B cell (primary cell): ENCODE data around the gene CCKAR. TPM values are rescaled to one million over a fixed set of nuclear protein-coding genes. Genes with fewer than 3 reads are reported as not detected.

Experiments used
- ATAC-seq: fragments of 200-7000 bp; cut with Tn5 transposase; one replicate; pipeline ENCODE4 v1.10.0; 2021; ENCODE audit warnings: low read depth, mild to moderate bottlenecking, moderate number of reproducible peaks, moderate library complexity
- CTCF ChIA-PET: fragments of 350-600 bp; sonication (Branson Sonifier 250); formaldehyde crosslinking; loops from one replicate; lab custom pipeline; 2021; ENCODE audit warnings: antibody characterized with exemption, inconsistent platforms; lab: Charles Lee
- POLR2A ChIA-PET: fragments of 350-600 bp; sonication (Branson Sonifier 250); formaldehyde crosslinking; loops from one replicate; lab custom pipeline; 2021; ENCODE audit warnings: antibody characterized with exemption; lab: Charles Lee
- DNase-seq: peaks from one replicate; pipeline ENCODE4 v3.0.0; 2013
- H2AFZ ChIP-seq: 2 replicates; pipeline ENCODE4 v1.6.1; 2012; ENCODE audit warnings: mild to moderate bottlenecking, low read depth, low read length; ENCODE audit not compliant: insufficient read depth, poor library complexity, severe bottlenecking
- H3K27ac ChIP-seq, 2 donors: 1 replicate in 1 of 2; 2 replicates in 1 of 2; pipeline ENCODE4 v1.5.1; 2012 to 2013; ENCODE audit warnings: low read length in 2 of 2, mild to moderate bottlenecking in 2 of 2, moderate library complexity in 1 of 2
- H3K27me3 ChIP-seq, 4 experiments: fragments of 200-600 bp in 1 of 4; sonication (generic) in 1 of 4; replicated peaks in 1 of 4; 1 replicate in 2 of 4; 2 replicates in 2 of 4; pipeline versions ENCODE4 v1.6.1 to v1.7.0; 2013 to 2016; ENCODE audit warnings: low read length in 3 of 4, mild to moderate bottlenecking in 2 of 4, mixed read lengths in 1 of 4, moderate library complexity in 1 of 4; ENCODE audit not compliant: insufficient read depth in 4 of 4, control insufficient read depth in 3 of 4; ENCODE audit errors: control extremely low read depth in 1 of 4
- H3K36me3 ChIP-seq, 2 experiments: replicated peaks in 1 of 2; 1 replicate in 1 of 2; 2 replicates in 1 of 2; pipeline versions ENCODE4 v1.6.1 to v1.7.1; 2013; ENCODE audit warnings: low read length in 1 of 2; ENCODE audit not compliant: insufficient read depth in 2 of 2, control insufficient read depth in 1 of 2; ENCODE audit errors: control extremely low read depth in 1 of 2, extremely low read depth in 1 of 2
- H3K4me1 ChIP-seq, 2 donors: fragments of 200-600 bp in 1 of 2; sonication (generic) in 1 of 2; 1 replicate in 1 of 2; 2 replicates in 1 of 2; pipeline versions ENCODE4 v1.5.1 to v1.6.1; 2013 to 2017; ENCODE audit warnings: low read length in 2 of 2; ENCODE audit not compliant: control insufficient read depth in 2 of 2, insufficient read depth in 2 of 2
- H3K4me2 ChIP-seq: replicated peaks from 2 replicates; pipeline ENCODE3; 2012; ENCODE audit warnings: mild to moderate bottlenecking, low read depth, low read length; ENCODE audit not compliant: poor library complexity, severe bottlenecking
- H3K4me3 ChIP-seq, 5 experiments: fragments of 200-600 bp in 1 of 5; sonication (generic) in 1 of 5; 1 replicate in 3 of 5; 2 replicates in 2 of 5; pipeline versions ENCODE4 v1.5.1 to v1.7.0; 2011 to 2016; ENCODE audit warnings: low read length in 4 of 5, mild to moderate bottlenecking in 4 of 5, low read depth in 2 of 5, control low read depth in 1 of 5, moderate library complexity in 1 of 5; ENCODE audit not compliant: insufficient read depth in 1 of 5; ENCODE audit errors: control extremely low read depth in 1 of 5, extremely low read depth in 1 of 5
- H3K79me2 ChIP-seq: fragments of 200-600 bp; sonication (generic); one replicate; pipeline ENCODE4 v1.6.0; 2016; ENCODE audit warnings: low read length; ENCODE audit not compliant: control insufficient read depth, insufficient read depth
- H3K9ac ChIP-seq: fragments of 200-600 bp; sonication (generic); 2 replicates; pipeline ENCODE4 v1.6.1; 2017; ENCODE audit warnings: mild to moderate bottlenecking, low read length, moderate library complexity
- H3K9me3 ChIP-seq, 3 donors: one replicate each; pipeline versions ENCODE4 v1.6.1 to v1.7.1; 2013; ENCODE audit warnings: low read length in 2 of 3; ENCODE audit not compliant: control insufficient read depth in 2 of 3, insufficient read depth in 1 of 3; ENCODE audit errors: control extremely low read depth in 1 of 3
- H4K20me1 ChIP-seq: 2 replicates; pipeline ENCODE4 v1.6.0; 2012; ENCODE audit warnings: mild to moderate bottlenecking, low read length; ENCODE audit not compliant: insufficient read depth, control insufficient read depth, poor library complexity, severe bottlenecking
- H3K27ac Mint-ChIP-seq: one replicate; pipeline ENCODE4 v1.8.0; 2021; ENCODE audit warnings: mixed read lengths
- H3K27me3 Mint-ChIP-seq: one replicate; pipeline ENCODE4 v1.8.0; 2021; ENCODE audit warnings: mixed read lengths
- H3K4me1 Mint-ChIP-seq: one replicate; pipeline ENCODE4 v1.8.0; 2021; ENCODE audit warnings: mixed read lengths
- H3K4me3 Mint-ChIP-seq: one replicate; pipeline ENCODE4 v1.8.0; 2021; ENCODE audit warnings: mixed read lengths
- H3K9me3 Mint-ChIP-seq: one replicate; pipeline ENCODE4 v1.8.0; 2022; ENCODE audit warnings: mixed read lengths; ENCODE audit not compliant: insufficient read depth
- CTCF ChIP-seq: fragments of 200-600 bp; IDR thresholded peaks from one replicate; pipeline ENCODE4 v1.8.0; 2022; ENCODE audit warnings: antibody characterized with exemption, mild to moderate bottlenecking
- EZH2 ChIP-seq: IDR thresholded peaks from 2 replicates; pipeline ENCODE4 v1.6.1; 2012; ENCODE audit warnings: borderline replicate concordance, low read depth, mild to moderate bottlenecking, moderate library complexity, low read length; ENCODE audit not compliant: insufficient read depth, poor library complexity, severe bottlenecking
- WGBS: methylation state at CpG from one replicate; pipeline ENCODE4 v1.1.5; 2013; ENCODE audit warnings: missing lambda C conversion rate; ENCODE audit not compliant: insufficient coverage; 5-methylcytosine and 5-hydroxymethylcytosine counted together
- intact Hi-C: fragments of 100-400 bp; cut with micrococcal nuclease; formaldehyde crosslinking; loops from one replicate; pipeline ENCODE4 v1.10.0; 2022
- polyA plus RNA-seq: library from polyadenylated mRNA; depleted of rRNA; stranded (reverse); fragments of >200 nt; gene quantifications from 2 replicates; pipeline ENCODE4 v1.2.3, GENCODE V29; 2012
- total RNA-seq, 2 donors: library from RNA; stranded (reverse); fragments of 120-200 nt in 1 of 2; gene quantifications; 1 replicate in 1 of 2; 2 replicates in 1 of 2; pipeline versions ENCODE4 v1.2.3 to v1.2.4, GENCODE V29; 2013 to 2022

Gene CCKAR
- total and polyA plus RNA-seq, 2 donors (not counting 1 experiment from before 2014, with no cell fraction given): not detected

GRCh38 chr4:26462874-26463273 is 27.4 kb downstream of the CCKAR start:
- Histone ChIP-seq H2AFZ (no peak overlapping the region), H3K79me2 (no peaks in the 10 kb centered on the region), H3K4me2 (no peak overlapping the region), H3K27me3 (peaks cover 0 to 7% (median 0%) of the 10 kb centered on the region in 4 experiments), H3K4me1 (peaks cover 3 to 4% of the 10 kb centered on the region in 2 donors), H3K9me3 (no peaks in the 10 kb centered on the region), H3K36me3 (no peaks in the 10 kb centered on the region), H3K9ac (no peak overlapping the region), H3K27ac (no peak overlapping the region), H4K20me1 (no peaks in the 10 kb centered on the region), H3K4me3 (no peak overlapping the region)
- Mint-ChIP-seq H3K27ac (no peak overlapping the region), H3K27me3 (peaks cover 9% of the 10 kb centered on the region), H3K4me3 (no peak overlapping the region), H3K4me1 (peaks cover 4% of the 10 kb centered on the region), H3K9me3 (no peaks in the 10 kb centered on the region)
- ATAC-seq: no peak
- no peak for TF ChIP-seq CTCF
- TF ChIP-seq EZH2: no peak
- DNase-seq: no peak
- POLR2A ChIA-PET: no interaction called here
- intact Hi-C loops: no loop called here
- no CpG with 5 or more reads among the region's 2 CpGs for WGBS
- CTCF ChIA-PET: interaction anchor here (9.7 kb wide), 1 partner anchor 545 kb away, joined by 125 read pairs; no protein-coding TSS in a partner anchor

GRCh38 chr4:26459756-26460530 is 30.3 kb downstream of the CCKAR start:
- Histone ChIP-seq H3K36me3 (no peaks in the 10 kb centered on the region), H3K4me2 (no peak overlapping the region), H4K20me1 (no peaks in the 10 kb centered on the region), H3K4me3 (no peak overlapping the region), H3K27me3 (peaks cover 0 to 4% (median 0%) of the 10 kb centered on the region in 4 experiments), H3K27ac (no peak overlapping the region), H3K9me3 (no peaks in the 10 kb centered on the region), H2AFZ (no peak overlapping the region), H3K9ac (no peak overlapping the region), H3K79me2 (no peaks in the 10 kb centered on the region), H3K4me1 (peaks cover 3 to 4% of the 10 kb centered on the region in 2 donors)
- POLR2A ChIA-PET: no interaction called here
- Mint-ChIP-seq H3K9me3 (no peaks in the 10 kb centered on the region), H3K27ac (no peak overlapping the region), H3K4me1 (peaks cover 4% of the 10 kb centered on the region), H3K4me3 (no peak overlapping the region), H3K27me3 (peaks cover 5% of the 10 kb centered on the region)
- intact Hi-C loops: loop anchor here (1.0 kb wide), 2 partner anchors 260 to 550 kb away; no protein-coding TSS in a partner anchor
- over 99% methylated on average over 6 of the region's 13 CpGs for WGBS
- ATAC-seq (no peak), DNase-seq (no peak)
- CTCF ChIA-PET: interaction anchor here (0.6 to 9.7 kb wide), 5 partner anchors 21 to 548 kb away, joined by 3 to 125 read pairs (median 3); no protein-coding TSS in a partner anchor
- TF ChIP-seq EZH2 (no peak), CTCF (no peak)
